Activated gamma-delta T cell treated with Interleukin-2 at 50 U/mL for 16 hours (primary cell): ENCODE data around the gene EHF.

Experiments
- DNase-seq: peaks from one replicate; pipeline ENCODE4 v3.0.0-alpha.2; 2020

The EHF gene

DNA sequence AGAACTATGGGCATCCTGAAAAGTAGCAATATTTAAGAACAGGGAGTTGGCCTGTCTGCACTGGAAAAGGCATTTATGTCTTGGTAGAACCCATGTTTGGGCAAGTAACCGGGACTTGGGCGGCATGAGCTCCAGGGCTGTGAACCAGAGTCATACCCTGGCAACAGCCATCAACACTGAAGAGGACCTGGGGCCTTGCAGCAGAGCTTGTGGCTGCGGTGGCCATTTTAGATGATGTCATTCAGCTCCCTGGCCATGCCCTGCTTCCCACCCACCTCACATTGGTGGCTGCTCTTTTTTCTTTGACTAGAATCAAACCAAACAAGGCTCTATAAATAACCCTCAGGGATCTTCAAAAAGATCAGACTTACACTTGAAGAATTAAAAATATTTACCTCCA is 26.6 kb downstream of the EHF start:
- no peak for DNase-seq

- DNase-seq, result no peak
Observed at GRCh38 chr11:34648036-34648435, 27.1 kb downstream of the EHF start.

GRCh38 chr11:34649597-34649996 is 28.7 kb downstream of the EHF start:
- no peak for DNase-seq

GRCh38 chr11:34650528-34650927 is 29.6 kb downstream of the EHF start:
- peak; percentile 61 for DNase-seq

DNA sequence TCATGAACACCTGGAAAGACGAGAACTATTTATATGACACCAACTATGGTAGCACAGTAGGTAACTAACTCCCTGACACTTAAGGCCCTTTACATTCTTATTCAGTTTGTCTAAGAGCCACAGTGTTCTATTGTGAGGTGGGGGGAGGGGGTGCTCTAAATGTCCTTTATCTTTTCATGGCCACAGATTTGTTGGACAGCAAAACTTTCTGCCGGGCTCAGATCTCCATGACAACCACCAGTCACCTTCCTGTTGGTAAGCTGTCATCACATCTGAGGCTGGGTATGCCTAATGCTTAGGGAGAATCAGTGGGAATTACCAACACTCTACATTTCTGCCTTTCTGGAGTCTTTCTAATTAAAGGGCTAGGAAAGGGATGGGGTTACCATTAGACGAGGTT is 30.7 kb downstream of the EHF start:
- DNase-seq, result no peak

DNA sequence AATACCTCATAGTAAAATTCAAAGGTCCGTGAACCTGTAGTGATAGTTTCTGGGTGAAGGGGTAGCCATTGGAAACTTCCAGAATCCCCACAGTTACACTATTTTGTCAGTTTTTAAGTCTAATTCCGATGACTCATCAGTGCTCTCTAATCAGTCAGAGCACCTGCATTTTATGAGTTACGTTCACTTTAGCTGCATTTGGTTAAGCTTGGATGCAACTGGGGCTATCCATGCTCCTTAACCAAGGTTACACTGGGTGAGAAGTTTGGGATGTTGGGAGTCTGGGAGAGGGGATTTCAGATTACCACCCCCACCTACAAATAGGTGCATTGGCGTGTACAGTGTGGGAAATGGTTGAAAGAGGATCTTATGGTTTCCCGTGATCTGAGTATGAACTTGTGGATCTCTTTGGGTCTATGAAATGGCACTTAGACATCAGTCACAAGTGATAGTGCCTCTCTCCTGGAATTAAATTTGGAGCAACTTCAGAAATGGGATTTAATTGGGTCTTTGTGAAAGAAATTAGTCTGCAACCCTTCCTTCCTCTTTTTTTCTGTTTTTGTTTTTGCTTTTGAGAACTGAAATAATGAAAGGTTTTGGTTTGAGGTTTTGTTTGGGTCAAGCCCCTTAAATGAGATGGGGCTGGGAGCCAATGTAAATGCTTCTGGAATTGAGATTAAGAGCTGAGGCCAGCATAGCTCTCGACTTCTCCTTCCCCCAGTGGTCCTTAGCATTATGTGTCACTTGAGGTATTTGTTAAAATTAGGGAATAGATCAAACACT is 31.5 kb downstream of the EHF start:
- no peak for DNase-seq

DNA sequence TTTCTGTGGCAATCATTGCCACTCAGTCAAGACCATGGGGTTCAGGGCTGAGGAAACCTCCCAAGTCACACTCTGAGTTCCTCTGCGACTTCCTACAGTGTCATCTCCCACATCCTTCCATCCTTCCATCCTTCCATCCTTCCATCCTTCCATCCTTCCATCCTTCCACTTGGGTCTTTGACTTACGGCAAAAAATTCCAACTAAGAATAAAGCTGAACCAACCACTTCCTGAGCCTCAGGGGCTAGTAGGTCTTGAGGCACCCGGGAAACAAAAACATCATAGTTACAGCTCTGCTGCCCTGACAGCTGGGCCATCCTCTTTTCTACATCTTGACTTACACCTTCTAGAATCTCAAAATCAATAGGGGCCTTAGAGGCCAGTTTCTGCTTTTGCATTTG is 32.1 kb downstream of the EHF start:
- DNase-seq, result no peak

- DNase-seq, result no peak
Observed at GRCh38 chr11:34653851-34654482, 33.1 kb downstream of the EHF start.

- no peak for DNase-seq
Observed at GRCh38 chr11:34654483-34655334, 33.8 kb downstream of the EHF start.

GRCh38 chr11:34655335-34656008 is 34.6 kb downstream of the EHF start:
- DNase-seq, result no peak

- no peak for DNase-seq
Observed at GRCh38 chr11:34656062-34656720, 35.3 kb downstream of the EHF start.

GRCh38 chr11:34658071-34659015 is 37.5 kb downstream of the EHF start:
- no peak for DNase-seq

- no peak for DNase-seq
Observed at GRCh38 chr11:34659096-34659733, 38.3 kb downstream of the EHF start.

DNA sequence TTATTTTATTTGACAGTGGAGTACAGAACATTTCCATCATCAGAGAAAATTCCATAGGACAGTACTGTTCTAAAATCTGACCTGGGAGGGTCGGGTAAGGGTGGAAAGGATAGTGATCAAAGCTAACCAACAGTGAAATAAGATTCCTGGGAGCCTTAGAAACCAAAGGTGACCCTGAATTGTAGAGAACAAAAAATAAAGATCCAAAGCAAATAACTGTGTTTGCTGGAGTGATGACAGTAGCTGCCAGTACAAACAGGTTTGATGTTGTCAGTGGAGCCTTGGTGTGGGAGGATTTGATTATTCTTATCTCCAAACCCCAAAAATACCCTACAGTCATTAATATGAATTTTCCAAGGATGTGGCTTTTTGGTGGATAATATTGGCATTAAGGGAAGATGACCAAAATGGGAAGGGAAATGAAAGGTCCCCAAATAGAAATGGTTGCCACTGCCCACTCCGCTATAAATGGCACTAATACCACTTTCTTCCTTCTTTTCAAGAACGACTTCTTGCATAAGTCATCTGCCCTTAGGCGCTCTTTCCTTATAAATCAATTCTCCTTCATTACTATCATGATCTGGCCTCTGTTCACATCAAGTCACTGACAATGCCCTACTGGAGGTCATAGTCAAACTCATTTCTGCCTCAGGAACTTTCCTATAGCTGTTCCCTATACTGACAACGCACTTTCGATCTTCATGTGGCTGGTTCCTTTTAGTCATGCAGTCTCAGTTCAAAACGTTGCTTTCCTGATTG is 44.4 kb downstream of the EHF start:
- DNase-seq, result no peak

GRCh38 chr11:34667810-34668582 is 47.1 kb downstream of the EHF start:
- no peak for DNase-seq

DNA sequence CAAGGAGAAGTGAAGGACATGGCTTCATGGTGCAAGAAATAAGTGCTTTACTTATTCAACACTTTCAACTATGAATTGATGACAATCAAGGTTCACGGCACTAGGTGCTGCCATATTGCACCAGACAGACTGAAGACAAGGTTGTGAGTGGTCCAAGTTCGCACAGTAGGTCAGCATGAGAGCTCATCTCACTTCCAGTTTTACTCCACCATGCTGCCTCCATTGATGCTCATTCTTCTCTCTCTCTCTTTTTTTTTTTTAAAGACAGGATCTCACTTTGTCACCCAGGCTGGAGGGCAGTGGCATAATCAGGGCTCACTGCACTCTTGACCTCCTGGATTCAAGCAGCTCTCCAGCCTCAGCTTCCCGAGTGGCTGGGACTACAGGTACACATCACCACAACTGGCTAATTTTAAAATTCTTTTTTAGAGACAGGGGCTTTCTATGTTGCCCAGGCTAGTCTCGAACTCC is 47.7 kb downstream of the EHF start:
- no peak for DNase-seq

- no peak for DNase-seq
Observed at GRCh38 chr11:34669458-34669857, 48.6 kb downstream of the EHF start.

- no peak for DNase-seq
Observed at GRCh38 chr11:34671117-34671516, 50.2 kb downstream of the EHF start.

DNA sequence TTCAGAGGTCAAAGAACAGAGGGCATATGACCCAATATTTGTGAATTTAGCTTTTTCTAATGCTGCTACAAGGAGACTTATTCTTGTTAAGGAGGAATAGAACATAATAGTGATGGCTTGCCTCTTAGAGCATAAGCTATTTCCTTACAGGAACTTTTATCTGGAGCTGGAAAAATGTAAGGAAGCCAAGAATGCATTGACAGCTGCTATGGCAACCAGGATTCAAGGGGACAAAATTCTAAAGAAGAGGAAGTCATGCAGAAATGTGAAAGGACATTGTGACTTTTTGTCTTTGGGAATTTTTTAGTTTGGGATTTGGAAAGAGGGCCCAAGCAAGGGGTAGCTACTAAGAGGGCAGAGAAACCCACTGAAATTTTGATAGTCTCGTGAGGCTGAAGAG is 51.1 kb downstream of the EHF start:
- DNase-seq, result no peak
